NCI-H1105 (cell line): Measurements from ENCODE around the gene TTYH1.
"Not testable (repeated sequence)": the region's sequence is repeated elsewhere in the genome, so short reads cannot be mapped to it uniquely, and the experiment has no call there.

Experiments used
- DNase-seq: peaks from one replicate; lab custom pipeline; 2025; lab: John Stamatoyannopoulos, UW

TTYH1 gene

GRCh38 chr19:54461210-54461609, 45.9 kb downstream of the TTYH1 start:
- no peak for DNase-seq

- DNase-seq: no peak
Measured at GRCh38 chr19:54461613-54462012, 46.3 kb downstream of the TTYH1 start.

- no peak for DNase-seq
Measured at GRCh38 chr19:54462047-54462654, 46.9 kb downstream of the TTYH1 start.

- peak; percentile 15 for DNase-seq
Measured at GRCh38 chr19:54462655-54463530, 47.6 kb downstream of the TTYH1 start.

- peak; percentile 69 for DNase-seq
Measured at GRCh38 chr19:54463531-54464043, 48.3 kb downstream of the TTYH1 start, which contains the start of gene LENG9. Gene LENG9, minus strand, starts transcription at chr19:54463778. Its CDS starts 252 bp downstream, at chr19:54463526.

- peak; percentile 85 for DNase-seq
Measured at GRCh38 chr19:54464044-54464629, 48.9 kb downstream of the TTYH1 start.

GRCh38 chr19:54464630-54465425, 49.6 kb downstream of the TTYH1 start:
- DNase-seq: peak; percentile 67

GRCh38 chr19:54465426-54466109, 50.3 kb downstream of the TTYH1 start:
- DNase-seq: no peak

- DNase-seq: not testable (repeated sequence)
Measured at GRCh38 chr19:54466110-54466480, 50.8 kb downstream of the TTYH1 start.

- peak; percentile 14 for DNase-seq
Measured at GRCh38 chr19:54469496-54469934, 54.3 kb downstream of the TTYH1 start.

GRCh38 chr19:54470276-54470887, 55.1 kb downstream of the TTYH1 start:
- DNase-seq: no peak

- DNase-seq: no peak
Measured at GRCh38 chr19:54470991-54471782, 55.9 kb downstream of the TTYH1 start.

- no peak for DNase-seq
Measured at GRCh38 chr19:54473071-54473891, 58.0 kb downstream of the TTYH1 start, which contains the start of gene CDC42EP5. Gene CDC42EP5, minus strand, starts transcription at chr19:54473296. Its CDS starts 7,749 bp downstream, at chr19:54465547.

- no peak for DNase-seq
Measured at GRCh38 chr19:54473892-54474372, 58.7 kb downstream of the TTYH1 start.

GRCh38 chr19:54475706-54476105, 60.4 kb downstream of the TTYH1 start:
- no peak for DNase-seq

- no peak for DNase-seq
Measured at GRCh38 chr19:54477650-54478049, 62.4 kb downstream of the TTYH1 start.

- DNase-seq: peak; percentile 55
Measured at GRCh38 chr19:54478677-54479266, 63.5 kb downstream of the TTYH1 start.

GRCh38 chr19:54480051-54480450, 64.8 kb downstream of the TTYH1 start:
- no peak for DNase-seq
